H1 (cell line): ENCODE measurements around the gene DAPK1. TPM values are rescaled to one million over a fixed set of nuclear protein-coding genes. Genes with fewer than 3 reads are reported as not detected.

Experiments
- BRCA1 ChIP-seq: IDR thresholded peaks from 2 replicates; pipeline ENCODE4 v1.6.1; 2012; ENCODE audit warnings: low read depth, low read length, improper control_type of control experiment
- CHD1 ChIP-seq: IDR thresholded peaks from 2 replicates; pipeline ENCODE4 v1.6.1; 2012; ENCODE audit warnings: low read depth, low read length, improper control_type of control experiment
- EGR1 ChIP-seq: IDR thresholded peaks from 2 replicates; pipeline ENCODE4 v1.6.1; 2011; ENCODE audit warnings: low read depth, low read length, borderline replicate concordance
- EZH2 ChIP-seq: fragments of 200-600 bp; sonication (generic); IDR thresholded peaks from 2 replicates; pipeline ENCODE4 v1.7.1; 2012; ENCODE audit warnings: low read depth, mild to moderate bottlenecking, moderate library complexity, low read length, inconsistent platforms; ENCODE audit not compliant: severe bottlenecking
- FOSL1 ChIP-seq: IDR thresholded peaks from 2 replicates; pipeline ENCODE4 v1.6.1; 2011; ENCODE audit warnings: mild to moderate bottlenecking, low read depth, low read length, moderate library complexity; ENCODE audit not compliant: insufficient read depth
- KDM1A ChIP-seq: fragments of 200-600, 300-600 bp; sonication (generic); IDR thresholded peaks from 2 replicates; pipeline ENCODE4 v1.7.1; 2016; ENCODE audit warnings: mild to moderate bottlenecking, low read length, borderline replicate concordance
- NANOG ChIP-seq: IDR thresholded peaks from 2 replicates; pipeline ENCODE4 v1.6.1; 2011; ENCODE audit warnings: low read length, low read depth, mild to moderate bottlenecking, inconsistent platforms; ENCODE audit not compliant: insufficient read depth, poor library complexity, severe bottlenecking
- POLR2AphosphoS5 ChIP-seq: IDR thresholded peaks from 2 replicates; pipeline ENCODE4 v1.6.1; 2011; ENCODE audit warnings: low read depth, low read length
- POU5F1 ChIP-seq: IDR thresholded peaks from 2 replicates; pipeline ENCODE4 v1.6.1; 2011; ENCODE audit warnings: low read depth, mild to moderate bottlenecking, low read length, moderate library complexity
- SIN3A ChIP-seq, 2 experiments: IDR thresholded peaks in 1 of 2; conservative IDR thresholded peaks in 1 of 2; 2 replicates each; pipeline ENCODE4 v1.6.1; 2011 to 2012; ENCODE audit warnings: low read length in 2 of 2, improper control_type of control experiment in 1 of 2, low read depth in 1 of 2, mild to moderate bottlenecking in 1 of 2
- SIRT6 ChIP-seq: IDR thresholded peaks from one replicate; pipeline ENCODE4 v1.7.1; 2012; ENCODE audit warnings: low read length, inconsistent platforms
- SP4 ChIP-seq: IDR thresholded peaks from 2 replicates; pipeline ENCODE4 v1.6.1; 2012; ENCODE audit warnings: low read length, inconsistent platforms
- polyA plus RNA-seq, 7 experiments: library from polyadenylated mRNA; depleted of rRNA in 3 of 7; stranded (reverse) in 5 of 7; unstranded in 2 of 7; fragments of >200 nt in 5 of 7; fragments of 200-250 nt in 2 of 7; gene quantifications; 1 replicate in 5 of 7; 2 replicates in 1 of 7; 4 replicates in 1 of 7; pipeline versions ENCODE4 v1.2.1 to v1.2.3, GENCODE V29; 2011 to 2013; ENCODE audit warnings: missing spikeins in 2 of 7, mixed read lengths in 2 of 7
- total RNA-seq: library from RNA; stranded (reverse); fragmentation: NEBNext Ultra II Directional; extraction: Animal tissue kit (Norgen Biotek cat#: 25700); gene quantifications from 2 replicates; pipeline ENCODE4 v1.2.1, GENCODE V29; 2021
- TF ChIP-seq, protein P1 (sequence below): fragments of 300-600 bp; sonication (generic); IDR thresholded peaks from 2 replicates; pipeline ENCODE4 v1.7.1; 2012; ENCODE audit warnings: low read length, moderate library complexity, mild to moderate bottlenecking, inconsistent platforms; ENCODE audit not compliant: insufficient replicate concordance

Gene DAPK1
- total and polyA plus RNA-seq, 2 of the 8 experiments (the other 6 are each of a cell fraction or from before 2014, with no cell fraction given): 62.4 to 131 TPM

DNA sequence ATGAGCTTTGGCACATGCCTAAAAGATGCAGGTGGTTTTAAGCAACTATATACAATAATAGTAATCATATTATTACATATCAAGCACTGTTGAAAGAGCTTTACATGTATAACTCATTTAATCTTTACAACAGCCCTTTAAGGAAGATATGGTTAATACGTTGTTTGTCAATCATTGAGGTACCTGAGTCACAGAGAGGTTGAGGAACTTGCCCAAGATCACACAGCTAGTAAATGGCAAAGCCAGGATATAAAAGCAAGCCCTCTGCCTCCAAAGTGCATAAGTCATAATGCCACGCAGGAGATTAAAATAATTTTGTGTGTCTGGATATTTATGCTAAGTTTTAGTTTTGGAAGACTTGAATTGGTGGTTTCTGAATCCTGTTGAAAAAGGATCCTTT, 90.2 kb downstream of the DAPK1 start (continued):
- TF ChIP-seq, protein P1, sequence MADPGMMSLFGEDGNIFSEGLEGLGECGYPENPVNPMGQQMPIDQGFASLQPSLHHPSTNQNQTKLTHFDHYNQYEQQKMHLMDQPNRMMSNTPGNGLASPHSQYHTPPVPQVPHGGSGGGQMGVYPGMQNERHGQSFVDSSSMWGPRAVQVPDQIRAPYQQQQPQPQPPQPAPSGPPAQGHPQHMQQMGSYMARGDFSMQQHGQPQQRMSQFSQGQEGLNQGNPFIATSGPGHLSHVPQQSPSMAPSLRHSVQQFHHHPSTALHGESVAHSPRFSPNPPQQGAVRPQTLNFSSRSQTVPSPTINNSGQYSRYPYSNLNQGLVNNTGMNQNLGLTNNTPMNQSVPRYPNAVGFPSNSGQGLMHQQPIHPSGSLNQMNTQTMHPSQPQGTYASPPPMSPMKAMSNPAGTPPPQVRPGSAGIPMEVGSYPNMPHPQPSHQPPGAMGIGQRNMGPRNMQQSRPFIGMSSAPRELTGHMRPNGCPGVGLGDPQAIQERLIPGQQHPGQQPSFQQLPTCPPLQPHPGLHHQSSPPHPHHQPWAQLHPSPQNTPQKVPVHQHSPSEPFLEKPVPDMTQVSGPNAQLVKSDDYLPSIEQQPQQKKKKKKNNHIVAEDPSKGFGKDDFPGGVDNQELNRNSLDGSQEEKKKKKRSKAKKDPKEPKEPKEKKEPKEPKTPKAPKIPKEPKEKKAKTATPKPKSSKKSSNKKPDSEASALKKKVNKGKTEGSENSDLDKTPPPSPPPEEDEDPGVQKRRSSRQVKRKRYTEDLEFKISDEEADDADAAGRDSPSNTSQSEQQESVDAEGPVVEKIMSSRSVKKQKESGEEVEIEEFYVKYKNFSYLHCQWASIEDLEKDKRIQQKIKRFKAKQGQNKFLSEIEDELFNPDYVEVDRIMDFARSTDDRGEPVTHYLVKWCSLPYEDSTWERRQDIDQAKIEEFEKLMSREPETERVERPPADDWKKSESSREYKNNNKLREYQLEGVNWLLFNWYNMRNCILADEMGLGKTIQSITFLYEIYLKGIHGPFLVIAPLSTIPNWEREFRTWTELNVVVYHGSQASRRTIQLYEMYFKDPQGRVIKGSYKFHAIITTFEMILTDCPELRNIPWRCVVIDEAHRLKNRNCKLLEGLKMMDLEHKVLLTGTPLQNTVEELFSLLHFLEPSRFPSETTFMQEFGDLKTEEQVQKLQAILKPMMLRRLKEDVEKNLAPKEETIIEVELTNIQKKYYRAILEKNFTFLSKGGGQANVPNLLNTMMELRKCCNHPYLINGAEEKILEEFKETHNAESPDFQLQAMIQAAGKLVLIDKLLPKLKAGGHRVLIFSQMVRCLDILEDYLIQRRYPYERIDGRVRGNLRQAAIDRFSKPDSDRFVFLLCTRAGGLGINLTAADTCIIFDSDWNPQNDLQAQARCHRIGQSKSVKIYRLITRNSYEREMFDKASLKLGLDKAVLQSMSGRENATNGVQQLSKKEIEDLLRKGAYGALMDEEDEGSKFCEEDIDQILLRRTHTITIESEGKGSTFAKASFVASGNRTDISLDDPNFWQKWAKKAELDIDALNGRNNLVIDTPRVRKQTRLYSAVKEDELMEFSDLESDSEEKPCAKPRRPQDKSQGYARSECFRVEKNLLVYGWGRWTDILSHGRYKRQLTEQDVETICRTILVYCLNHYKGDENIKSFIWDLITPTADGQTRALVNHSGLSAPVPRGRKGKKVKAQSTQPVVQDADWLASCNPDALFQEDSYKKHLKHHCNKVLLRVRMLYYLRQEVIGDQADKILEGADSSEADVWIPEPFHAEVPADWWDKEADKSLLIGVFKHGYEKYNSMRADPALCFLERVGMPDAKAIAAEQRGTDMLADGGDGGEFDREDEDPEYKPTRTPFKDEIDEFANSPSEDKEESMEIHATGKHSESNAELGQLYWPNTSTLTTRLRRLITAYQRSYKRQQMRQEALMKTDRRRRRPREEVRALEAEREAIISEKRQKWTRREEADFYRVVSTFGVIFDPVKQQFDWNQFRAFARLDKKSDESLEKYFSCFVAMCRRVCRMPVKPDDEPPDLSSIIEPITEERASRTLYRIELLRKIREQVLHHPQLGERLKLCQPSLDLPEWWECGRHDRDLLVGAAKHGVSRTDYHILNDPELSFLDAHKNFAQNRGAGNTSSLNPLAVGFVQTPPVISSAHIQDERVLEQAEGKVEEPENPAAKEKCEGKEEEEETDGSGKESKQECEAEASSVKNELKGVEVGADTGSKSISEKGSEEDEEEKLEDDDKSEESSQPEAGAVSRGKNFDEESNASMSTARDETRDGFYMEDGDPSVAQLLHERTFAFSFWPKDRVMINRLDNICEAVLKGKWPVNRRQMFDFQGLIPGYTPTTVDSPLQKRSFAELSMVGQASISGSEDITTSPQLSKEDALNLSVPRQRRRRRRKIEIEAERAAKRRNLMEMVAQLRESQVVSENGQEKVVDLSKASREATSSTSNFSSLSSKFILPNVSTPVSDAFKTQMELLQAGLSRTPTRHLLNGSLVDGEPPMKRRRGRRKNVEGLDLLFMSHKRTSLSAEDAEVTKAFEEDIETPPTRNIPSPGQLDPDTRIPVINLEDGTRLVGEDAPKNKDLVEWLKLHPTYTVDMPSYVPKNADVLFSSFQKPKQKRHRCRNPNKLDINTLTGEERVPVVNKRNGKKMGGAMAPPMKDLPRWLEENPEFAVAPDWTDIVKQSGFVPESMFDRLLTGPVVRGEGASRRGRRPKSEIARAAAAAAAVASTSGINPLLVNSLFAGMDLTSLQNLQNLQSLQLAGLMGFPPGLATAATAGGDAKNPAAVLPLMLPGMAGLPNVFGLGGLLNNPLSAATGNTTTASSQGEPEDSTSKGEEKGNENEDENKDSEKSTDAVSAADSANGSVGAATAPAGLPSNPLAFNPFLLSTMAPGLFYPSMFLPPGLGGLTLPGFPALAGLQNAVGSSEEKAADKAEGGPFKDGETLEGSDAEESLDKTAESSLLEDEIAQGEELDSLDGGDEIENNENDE: no peak
- no peak for TF ChIP-seq SIN3A (conservative IDR thresholded peaks at IDR 0.05 in 1 of 2, IDR thresholded peaks at IDR 0.05 in 1 of 2; ENCODE audit: low read depth in 1 of 2, low read length in 2 of 2)
- no peak for TF ChIP-seq EGR1
- TF ChIP-seq KDM1A: no peak
- no peak for TF ChIP-seq SIRT6
- no peak for TF ChIP-seq NANOG
- no peak for TF ChIP-seq BRCA1
- no peak for TF ChIP-seq SP4
- no peak for TF ChIP-seq POU5F1
- no peak for TF ChIP-seq POLR2AphosphoS5
- TF ChIP-seq FOSL1: no peak
- TF ChIP-seq CHD1: no peak
- no peak for TF ChIP-seq EZH2
